Measurements from ENCODE around the gene ZSWIM2. TPM values are rescaled to one million over a fixed set of nuclear protein-coding genes. Genes with fewer than 3 reads are reported as not detected.
A peak's percentile ranks its signal among the peaks of the same experiment; 100 is the strongest.

ZSWIM2 gene
- polyA plus RNA-seq, 1 of the 3 experiments (the other 2 are of a cell fraction) = 0.05 TPM

- CTCF ChIA-PET = interaction anchor here (0.6 to 2.5 kb wide), 47 partner anchors 9 to 1811 kb away, joined by 3 to 41 read pairs (median 4); partner anchors contain the start of genes CALCRL and ZSWIM2
- no peak overlapping the region; a peak in 1 of 4 replicates for H3K4me3 ChIP-seq (ENCODE audit: low read depth in 2 of 2, low read length in 1 of 2)
- H3K9me3 ChIP-seq = no peaks in the 10 kb centered on the region
- H3K79me2 ChIP-seq (ENCODE audit: insufficient read depth) = no peaks in the 10 kb centered on the region
- H4K20me1 ChIP-seq (ENCODE audit: insufficient read depth) = no peaks in the 10 kb centered on the region
- no peaks in the 10 kb centered on the region for H3F3A ChIP-seq (replicated peaks; ENCODE audit: insufficient read depth)
- H3K27ac ChIP-seq (ENCODE audit: low read depth in 2 of 2, low read length in 1 of 2) = no peak overlapping the region
- no peaks in the 10 kb centered on the region for H3K36me3 ChIP-seq (replicated peaks in 1 of 2; ENCODE audit: control insufficient read depth in 1 of 2, insufficient read depth in 2 of 2, low read length in 1 of 2)
- H3K27me3 ChIP-seq (ENCODE audit: insufficient read depth) = no peaks in the 10 kb centered on the region
- POLR2A ChIA-PET = no interaction called here
- H2AFZ ChIP-seq (ENCODE audit: low read depth) = no peak overlapping the region
- no peak overlapping the region for H3K4me2 ChIP-seq
- peaks cover 0 to 7% of the 10 kb centered on the region in 2 experiments; a peak in 2 of 4 replicates for H3K4me1 ChIP-seq (ENCODE audit: control insufficient read depth in 1 of 2, insufficient read depth in 2 of 2, low read depth in 1 of 2, low read length in 1 of 2)
- no peak overlapping the region for H3K9ac ChIP-seq
- no peak for TF ChIP-seq RXRA (IDR thresholded peaks at IDR 0.05; ENCODE audit: borderline replicate concordance, low read depth)
- peak; percentile 93 for TF ChIP-seq RAD21 (IDR thresholded peaks at IDR 0.05; ENCODE audit: low read length)
- peak; percentile 72 for TF ChIP-seq SMC3 (IDR thresholded peaks at IDR 0.05; ENCODE audit: low read depth, low read length)
- peak; percentile 84 for TF ChIP-seq CTCF (IDR thresholded peaks at IDR 0.05)
- peak; percentile 34 for DNase-seq
- H3K9me2 ChIP-seq = no peaks in the 10 kb centered on the region
- WGBS (ENCODE audit: low lambda C conversion rate) = 1% methylated on average over 2 of the region's 2 CpGs
Measured at GRCh38 chr2:186862869-186863709, 14.1 kb upstream of the ZSWIM2 start.

- no peaks in the 10 kb centered on the region for H3K27me3 ChIP-seq (ENCODE audit: insufficient read depth)
- DNase-seq = no peak
- CTCF ChIA-PET = interaction anchor here (1.3 to 1.7 kb wide), 3 partner anchors 48 to 645 kb away, joined by 3 to 5 read pairs (median 3); no protein-coding TSS in a partner anchor
- POLR2A ChIA-PET = no interaction called here
- no peaks in the 10 kb centered on the region for H3K36me3 ChIP-seq (replicated peaks in 1 of 2; ENCODE audit: control insufficient read depth in 1 of 2, insufficient read depth in 2 of 2, low read length in 1 of 2)
- H3K9me3 ChIP-seq = no peaks in the 10 kb centered on the region
- H3K27ac ChIP-seq (ENCODE audit: low read depth in 2 of 2, low read length in 1 of 2) = no peak overlapping the region
- H3K4me1 ChIP-seq (ENCODE audit: control insufficient read depth in 1 of 2, insufficient read depth in 2 of 2, low read depth in 1 of 2, low read length in 1 of 2) = no peaks in the 10 kb centered on the region
- H2AFZ ChIP-seq (ENCODE audit: low read depth) = no peak overlapping the region
- H3K9me2 ChIP-seq = no peaks in the 10 kb centered on the region
- no peak overlapping the region for H3K4me3 ChIP-seq (ENCODE audit: low read depth in 2 of 2, low read length in 1 of 2)
- no peak overlapping the region for H3K9ac ChIP-seq
- H4K20me1 ChIP-seq (ENCODE audit: insufficient read depth) = no peaks in the 10 kb centered on the region
- no peaks in the 10 kb centered on the region for H3F3A ChIP-seq (replicated peaks; ENCODE audit: insufficient read depth)
- no peak overlapping the region for H3K4me2 ChIP-seq
- no peaks in the 10 kb centered on the region for H3K79me2 ChIP-seq (ENCODE audit: insufficient read depth)
- 96% methylated on average over 5 of the region's 5 CpGs for WGBS (ENCODE audit: low lambda C conversion rate)
- no peak for TF ChIP-seq IRF3 (IDR thresholded peaks at IDR 0.05; ENCODE audit: low read depth, low read length)
- TF ChIP-seq RCOR1 (IDR thresholded peaks at IDR 0.05; ENCODE audit: low read length) = no peak
- no peak for TF ChIP-seq USF2 (IDR thresholded peaks at IDR 0.05; ENCODE audit: borderline replicate concordance, low read depth, low read length)
- TF ChIP-seq TEAD4 (IDR thresholded peaks at IDR 0.05; ENCODE audit: borderline replicate concordance, insufficient read depth) = no peak
- no peak for TF ChIP-seq FOXJ3 (CRISPR knock-in tag; IDR thresholded peaks at IDR 0.05)
- no peak for TF ChIP-seq USF1 (IDR thresholded peaks at IDR 0.05; ENCODE audit: borderline replicate concordance, low read depth)
- no peak for TF ChIP-seq NRF1 (IDR thresholded peaks at IDR 0.05; ENCODE audit: low read depth, low read length)
- TF ChIP-seq RAD21 (IDR thresholded peaks at IDR 0.05; ENCODE audit: low read length) = no peak
- no peak for TF ChIP-seq RXRA (IDR thresholded peaks at IDR 0.05; ENCODE audit: borderline replicate concordance, low read depth)
- TF ChIP-seq CTCF (IDR thresholded peaks at IDR 0.05) = no peak
- TF ChIP-seq YY1 (IDR thresholded peaks at IDR 0.05; ENCODE audit: low read depth) = no peak
- TF ChIP-seq RFX5 (IDR thresholded peaks at IDR 0.05; ENCODE audit: low read length) = no peak
- no peak for TF ChIP-seq NFIC (IDR thresholded peaks at IDR 0.05; ENCODE audit: borderline replicate concordance)
- TF ChIP-seq, protein P1, sequence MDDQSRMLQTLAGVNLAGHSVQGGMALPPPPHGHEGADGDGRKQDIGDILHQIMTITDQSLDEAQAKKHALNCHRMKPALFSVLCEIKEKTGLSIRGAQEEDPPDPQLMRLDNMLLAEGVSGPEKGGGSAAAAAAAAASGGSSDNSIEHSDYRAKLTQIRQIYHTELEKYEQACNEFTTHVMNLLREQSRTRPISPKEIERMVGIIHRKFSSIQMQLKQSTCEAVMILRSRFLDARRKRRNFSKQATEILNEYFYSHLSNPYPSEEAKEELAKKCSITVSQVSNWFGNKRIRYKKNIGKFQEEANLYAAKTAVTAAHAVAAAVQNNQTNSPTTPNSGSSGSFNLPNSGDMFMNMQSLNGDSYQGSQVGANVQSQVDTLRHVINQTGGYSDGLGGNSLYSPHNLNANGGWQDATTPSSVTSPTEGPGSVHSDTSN (IDR thresholded peaks at IDR 0.05) = no peak
- TF ChIP-seq FOXM1 (IDR thresholded peaks at IDR 0.05; ENCODE audit: low read depth) = no peak
- TF ChIP-seq FOSL2 (IDR thresholded peaks at IDR 0.05; ENCODE audit: borderline replicate concordance, low read depth) = no peak
- TF ChIP-seq MXI1 (IDR thresholded peaks at IDR 0.05; ENCODE audit: low read depth, low read length) = no peak
Measured at GRCh38 chr2:186855216-186855615, 6.2 kb upstream of the ZSWIM2 start.

Data from SK-N-SH (cell line).